Mammary epithelial cell (primary cell): ENCODE measurements around the gene TSPAN18.

ENCODE experiments used
- CTCF ChIP-seq, 2 donors: IDR thresholded peaks in 1 of 2; conservative IDR thresholded peaks in 1 of 2; 2 replicates each; pipeline ENCODE4 v1.5.1; 2011 to 2012; ENCODE audit warnings: inconsistent platforms in 2 of 2, low read length in 2 of 2, mild to moderate bottlenecking in 2 of 2, control low read depth in 1 of 2, low read depth in 1 of 2; ENCODE audit not compliant: insufficient read depth in 1 of 2; ENCODE audit errors: extremely low read depth in 1 of 2
- EZH2 ChIP-seq: IDR thresholded peaks from 2 replicates; pipeline ENCODE4 v1.6.1; 2012; ENCODE audit warnings: low read length, inconsistent platforms, borderline replicate concordance

DNA sequence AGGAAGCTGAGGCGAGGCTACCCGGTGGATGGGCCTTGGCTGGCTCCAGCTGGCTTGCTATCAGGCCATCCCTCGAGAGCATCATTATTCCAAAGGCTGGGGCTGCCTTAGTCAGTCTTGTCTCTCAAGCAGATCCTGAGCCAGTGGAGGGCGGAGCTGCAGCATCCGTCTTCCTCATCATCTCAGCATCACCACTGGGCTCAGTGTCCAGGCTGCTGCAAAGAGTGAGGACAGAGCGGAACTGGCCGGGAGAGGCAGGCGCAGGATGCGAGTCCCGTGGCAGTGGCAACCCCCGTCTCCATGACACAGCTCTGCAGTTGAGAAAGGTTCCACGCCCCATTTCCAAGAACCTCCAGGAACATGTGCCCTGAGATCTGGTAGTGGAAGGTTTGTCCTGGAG lies 219.5 kb downstream of the TSPAN18 start:
- no peak for TF ChIP-seq CTCF (conservative IDR thresholded peaks at IDR 0.05 in 1 of 2, IDR thresholded peaks at IDR 0.05 in 1 of 2; ENCODE audit: extremely low read depth in 1 of 2, insufficient read depth in 1 of 2, low read depth in 1 of 2, low read length in 2 of 2)
- no peak for TF ChIP-seq EZH2
